ENCODE measurements around the gene DUSP6.
A peak's percentile ranks its signal among the peaks of the same experiment; 100 is the strongest.

The DUSP6 gene

GRCh38 chr12:89352492-89353187, at the start of gene DUSP6:
TSS of gene DUSP6 (minus strand) at chr12:89352501. CDS start at chr12:89352039, 462 bp downstream.
- peak; percentile 98 for DNase-seq
- H3K36me3 ChIP-seq (replicated peaks; ENCODE audit: insufficient read depth, low read length), result no peaks in the 10 kb centered on the region
- H3K4me1 ChIP-seq (ENCODE audit: low read length), result peaks cover 30% of the 10 kb centered on the region
- peaks cover 52% of the 10 kb centered on the region for H3K79me2 ChIP-seq (ENCODE audit: low read length)
- H3K9me3 ChIP-seq (replicated peaks; ENCODE audit: insufficient read depth, low read length), result no peaks in the 10 kb centered on the region
- H3K4me3 ChIP-seq (ENCODE audit: low read length), result peak within 1 kb of the TSS; percentile 89
- peak within 1 kb of the TSS; percentile 79 for H3K4me2 ChIP-seq (ENCODE audit: low read depth, low read length)
- peaks cover 75% of the 10 kb centered on the region for H3F3A ChIP-seq (ENCODE audit: insufficient read depth, low read length)
- no peak for TF ChIP-seq CTCF (IDR thresholded peaks at IDR 0.05; ENCODE audit: low read length)
- no peak for TF ChIP-seq EZH2 (optimal IDR thresholded peaks at IDR 0.05; ENCODE audit: low read depth, low read length)
- no peak for TF ChIP-seq EZH2phosphoT487 (IDR thresholded peaks at IDR 0.05; ENCODE audit: low read length)
- no peaks in the 10 kb centered on the region for H4K20me1 ChIP-seq (ENCODE audit: insufficient read depth, low read length)
- H3K9me2 ChIP-seq (replicated peaks; ENCODE audit: insufficient read depth, low read length), result no peaks in the 10 kb centered on the region
- peak within 1 kb of the TSS; percentile 74 for H2AFZ ChIP-seq (ENCODE audit: low read length)
- H3K27ac ChIP-seq (ENCODE audit: low read length), result peak within 1 kb of the TSS; percentile 94
- no peaks in the 10 kb centered on the region for H3K27me3 ChIP-seq (replicated peaks; ENCODE audit: insufficient read depth, low read length)
- H3K9ac ChIP-seq (ENCODE audit: low read length), result peak within 1 kb of the TSS; percentile 92

GRCh38 chr12:89401433-89402058, 49.2 kb upstream of the DUSP6 start:
- Histone ChIP-seq H3K4me2 (ENCODE audit: low read depth, low read length) (no peak overlapping the region), H3K27ac (ENCODE audit: low read length) (no peak overlapping the region), H3K79me2 (ENCODE audit: low read length) (no peaks in the 10 kb centered on the region), H2AFZ (ENCODE audit: low read length) (no peak overlapping the region), H3F3A (ENCODE audit: insufficient read depth, low read length) (no peaks in the 10 kb centered on the region), H3K9me3 (replicated peaks; ENCODE audit: insufficient read depth, low read length) (no peaks in the 10 kb centered on the region), H4K20me1 (ENCODE audit: insufficient read depth, low read length) (no peaks in the 10 kb centered on the region), H3K36me3 (replicated peaks; ENCODE audit: insufficient read depth, low read length) (no peaks in the 10 kb centered on the region), H3K4me3 (ENCODE audit: low read length) (no peak overlapping the region), H3K9me2 (replicated peaks; ENCODE audit: insufficient read depth, low read length) (no peaks in the 10 kb centered on the region), H3K27me3 (replicated peaks; ENCODE audit: insufficient read depth, low read length) (no peaks in the 10 kb centered on the region), H3K9ac (ENCODE audit: low read length) (no peak overlapping the region), H3K4me1 (ENCODE audit: low read length) (no peaks in the 10 kb centered on the region)
- no peak for DNase-seq
- TF ChIP-seq EZH2 (optimal IDR thresholded peaks at IDR 0.05; ENCODE audit: low read depth, low read length) (no peak), CTCF (IDR thresholded peaks at IDR 0.05; ENCODE audit: low read length) (no peak), EZH2phosphoT487 (IDR thresholded peaks at IDR 0.05; ENCODE audit: low read length) (no peak)

- Histone ChIP-seq H3K27ac (ENCODE audit: low read length) (no peak overlapping the region), H3F3A (ENCODE audit: insufficient read depth, low read length) (no peaks in the 10 kb centered on the region), H3K36me3 (replicated peaks; ENCODE audit: insufficient read depth, low read length) (no peaks in the 10 kb centered on the region), H3K4me2 (ENCODE audit: low read depth, low read length) (no peak overlapping the region), H3K9ac (ENCODE audit: low read length) (no peak overlapping the region), H3K4me3 (ENCODE audit: low read length) (no peak overlapping the region), H3K79me2 (ENCODE audit: low read length) (no peaks in the 10 kb centered on the region), H3K4me1 (ENCODE audit: low read length) (no peaks in the 10 kb centered on the region), H3K9me2 (replicated peaks; ENCODE audit: insufficient read depth, low read length) (no peaks in the 10 kb centered on the region), H4K20me1 (ENCODE audit: insufficient read depth, low read length) (no peaks in the 10 kb centered on the region), H2AFZ (ENCODE audit: low read length) (no peak overlapping the region), H3K9me3 (replicated peaks; ENCODE audit: insufficient read depth, low read length) (no peaks in the 10 kb centered on the region), H3K27me3 (replicated peaks; ENCODE audit: insufficient read depth, low read length) (no peaks in the 10 kb centered on the region)
- TF ChIP-seq CTCF (IDR thresholded peaks at IDR 0.05; ENCODE audit: low read length) (no peak), EZH2 (optimal IDR thresholded peaks at IDR 0.05; ENCODE audit: low read depth, low read length) (no peak), EZH2phosphoT487 (IDR thresholded peaks at IDR 0.05; ENCODE audit: low read length) (no peak)
- no peak for DNase-seq
Measured at GRCh38 chr12:89400415-89400814, 48.1 kb upstream of the DUSP6 start.
